ENCODE results near the gene AIP.

Gene AIP

GRCh38 chr11:67482827-67483798 is at the start of gene AIP:
AIP (plus strand) TSS chr11:67483026; CDS start chr11:67483159, 133 bp downstream.
- DNase-seq (ENCODE audit: low read depth) = peak; percentile 96

DNA sequence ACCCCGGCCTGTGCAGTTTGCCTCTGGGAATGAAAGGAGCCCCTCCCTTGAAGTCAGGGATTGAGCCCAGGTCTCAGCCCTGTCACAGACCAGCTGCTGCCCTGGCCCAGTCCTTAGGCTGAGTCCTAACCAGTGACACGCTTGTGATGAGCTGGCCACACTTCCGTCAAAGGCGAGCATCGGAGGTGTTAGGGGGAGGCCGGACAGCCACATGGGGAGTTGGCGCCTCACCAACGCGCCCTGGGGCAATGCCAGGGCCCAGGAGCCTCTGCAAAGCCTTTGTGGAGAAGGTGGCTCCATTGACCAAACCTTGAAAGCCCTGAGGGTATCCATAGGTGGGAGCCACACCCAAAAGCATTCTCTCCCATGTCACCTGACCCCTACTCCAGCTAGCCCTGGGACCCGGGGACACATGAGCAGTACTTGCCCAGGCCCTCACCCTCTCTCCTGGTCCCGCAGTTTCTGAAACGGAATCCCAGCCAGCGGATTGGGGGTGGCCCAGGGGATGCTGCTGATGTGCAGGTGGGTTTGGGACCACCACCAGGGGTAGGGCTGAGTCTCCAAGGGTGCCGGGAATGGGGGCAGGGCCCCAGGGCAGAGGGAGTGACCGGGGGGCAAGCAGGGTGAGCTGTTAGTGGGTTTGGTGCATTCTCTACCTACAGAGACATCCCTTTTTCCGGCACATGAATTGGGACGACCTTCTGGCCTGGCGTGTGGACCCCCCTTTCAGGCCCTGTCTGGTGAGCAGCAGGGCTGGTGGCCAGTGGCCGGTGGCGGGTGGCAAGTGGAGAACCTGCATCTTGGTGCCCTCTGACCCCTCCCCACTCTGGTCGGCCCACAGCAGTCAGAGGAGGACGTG is 49.1 kb upstream of the AIP start:
- no peak for DNase-seq (ENCODE audit: low read depth)

DNA sequence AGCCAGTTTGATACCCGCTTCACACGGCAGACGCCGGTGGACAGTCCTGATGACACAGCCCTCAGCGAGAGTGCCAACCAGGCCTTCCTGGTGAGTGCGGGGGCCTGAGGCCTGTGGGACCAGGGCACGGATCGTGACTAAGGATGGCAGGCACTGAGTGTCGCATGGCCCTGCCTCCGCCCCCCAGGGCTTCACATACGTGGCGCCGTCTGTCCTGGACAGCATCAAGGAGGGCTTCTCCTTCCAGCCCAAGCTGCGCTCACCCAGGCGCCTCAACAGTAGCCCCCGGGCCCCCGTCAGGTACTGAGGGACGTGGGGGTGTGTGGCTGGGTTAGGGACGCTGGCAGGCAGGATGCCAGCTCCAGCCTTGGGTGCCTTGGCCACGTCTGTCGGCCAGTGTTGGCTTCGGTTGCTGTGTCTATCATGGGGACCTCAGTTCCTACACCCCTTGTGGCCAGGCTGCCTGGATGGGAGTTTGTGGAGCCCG is 48.4 kb upstream of the AIP start:
- DNase-seq (ENCODE audit: low read depth) = no peak

DNA sequence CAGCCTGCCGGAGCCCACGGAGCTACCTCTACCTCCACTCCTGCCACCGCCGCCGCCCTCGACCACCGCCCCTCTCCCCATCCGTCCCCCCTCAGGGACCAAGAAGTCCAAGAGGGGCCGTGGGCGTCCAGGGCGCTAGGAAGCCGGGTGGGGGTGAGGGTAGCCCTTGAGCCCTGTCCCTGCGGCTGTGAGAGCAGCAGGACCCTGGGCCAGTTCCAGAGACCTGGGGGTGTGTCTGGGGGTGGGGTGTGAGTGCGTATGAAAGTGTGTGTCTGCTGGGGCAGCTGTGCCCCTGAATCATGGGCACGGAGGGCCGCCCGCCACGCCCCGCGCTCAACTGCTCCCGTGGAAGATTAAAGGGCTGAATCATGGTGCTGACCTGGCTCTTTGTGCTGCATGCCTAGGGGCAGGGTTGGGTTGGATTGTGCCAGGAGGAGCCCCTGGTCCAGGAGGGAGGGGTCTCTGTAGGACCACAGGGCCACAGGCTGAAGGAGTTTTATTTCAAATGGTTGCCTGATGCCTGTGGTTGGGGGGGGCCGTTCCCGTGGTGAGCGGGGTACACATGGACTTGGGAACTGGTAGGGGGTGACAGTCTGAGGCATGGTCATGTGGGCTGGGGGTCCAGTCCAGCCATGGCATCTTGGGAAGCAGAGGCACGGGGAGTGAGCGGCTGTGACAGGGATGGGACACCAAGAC is 47.6 kb upstream of the AIP start:
- DNase-seq (ENCODE audit: low read depth) = no peak

GRCh38 chr11:67435727-67436458 is 46.9 kb upstream of the AIP start:
- no peak for DNase-seq (ENCODE audit: low read depth)

DNA sequence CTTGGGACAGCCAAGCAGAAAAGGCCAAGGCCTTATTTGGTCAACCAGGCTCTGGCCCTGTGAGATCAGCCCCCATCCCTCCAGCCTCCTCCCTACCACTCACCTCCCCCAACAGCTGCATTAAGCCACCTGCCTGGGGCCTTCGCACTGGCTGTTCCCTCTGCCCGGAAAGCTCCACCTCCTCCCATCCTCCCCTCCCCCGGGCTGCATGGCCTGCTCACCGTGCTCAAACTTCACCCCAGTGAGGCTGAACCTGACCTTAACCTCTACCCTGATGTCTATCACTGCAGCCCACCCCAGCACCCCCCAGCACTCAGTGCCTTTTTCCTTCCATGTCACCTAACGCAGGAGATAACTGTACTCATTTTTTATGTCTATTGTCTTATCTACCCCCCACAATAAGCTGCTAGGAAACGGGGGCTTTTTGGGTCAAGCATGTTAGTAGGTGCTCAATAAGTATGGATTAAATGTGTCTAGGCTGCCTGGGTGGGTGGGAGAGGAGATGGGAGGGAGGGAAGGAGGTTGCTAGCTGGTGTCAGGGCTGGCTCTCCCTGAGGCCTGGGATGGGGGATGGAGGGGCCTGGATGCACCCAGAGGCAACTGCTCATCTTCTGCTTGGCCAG is 46.3 kb upstream of the AIP start:
- DNase-seq (ENCODE audit: low read depth) = peak; percentile 34

GRCh38 chr11:67437082-67437808 is 45.6 kb upstream of the AIP start, which contains the start of gene PTPRCAP:
PTPRCAP (minus strand) TSS chr11:67437682; CDS start chr11:67437619, 63 bp downstream.
- no peak for DNase-seq (ENCODE audit: low read depth)

DNA sequence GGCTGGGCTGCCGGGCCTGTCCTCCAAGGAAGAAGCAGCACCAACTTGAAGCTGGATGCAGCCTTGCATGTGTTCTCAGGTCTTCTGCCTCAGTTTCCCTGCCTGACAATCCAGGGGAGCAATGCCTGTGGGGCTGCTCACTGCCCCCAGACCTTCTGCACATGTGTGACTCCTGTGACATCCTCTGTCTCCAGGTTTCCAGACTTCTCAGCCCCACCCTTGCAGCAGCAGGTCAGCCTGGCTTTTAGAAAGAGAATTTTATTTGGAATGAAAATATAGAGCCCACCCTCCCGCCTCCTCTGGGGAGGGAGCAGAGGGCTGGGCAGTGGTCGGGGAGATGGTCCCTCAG is 45.0 kb upstream of the AIP start:
- DNase-seq (ENCODE audit: low read depth) = no peak

DNA sequence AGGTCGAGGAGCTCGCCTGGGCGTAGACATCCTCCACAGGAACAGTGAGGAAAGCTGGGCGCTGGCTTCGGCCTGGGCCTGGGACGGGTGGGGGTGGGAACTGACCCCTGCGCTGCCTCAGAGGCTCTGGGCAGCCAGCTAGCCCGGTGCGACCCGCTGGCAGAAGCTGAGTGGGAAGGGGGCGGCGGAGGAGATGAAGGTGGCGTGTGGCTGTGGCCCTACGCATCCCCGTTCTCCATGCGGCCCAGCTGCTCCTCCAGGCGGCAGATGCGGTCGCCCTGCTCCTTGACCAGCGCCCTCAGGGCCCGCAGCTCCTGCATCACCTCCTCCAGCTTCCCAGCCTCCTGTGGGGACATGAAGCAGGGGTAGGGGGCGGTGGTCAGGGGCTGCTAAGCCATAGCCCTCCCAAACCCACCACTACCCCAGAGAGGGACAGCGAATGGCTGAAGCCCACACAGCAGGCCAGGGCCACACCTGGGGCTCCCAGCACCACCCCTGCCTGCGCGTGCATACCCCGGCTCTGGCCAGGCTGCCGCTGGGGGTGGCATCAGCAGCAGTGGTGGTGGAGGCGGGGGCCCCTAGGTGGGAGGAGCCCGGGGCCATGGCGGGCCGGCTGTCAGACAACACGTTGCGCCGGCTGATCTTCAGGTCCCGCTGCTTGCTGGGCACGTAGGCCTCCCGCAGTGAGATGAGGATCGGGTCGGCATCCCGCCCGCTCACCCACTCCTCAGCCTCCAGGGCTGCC is 44.5 kb upstream of the AIP start:
- no peak for DNase-seq (ENCODE audit: low read depth)

- no peak for DNase-seq (ENCODE audit: low read depth)
Observed at GRCh38 chr11:67439321-67440228, 43.3 kb upstream of the AIP start.

- no peak for DNase-seq (ENCODE audit: low read depth)
Observed at GRCh38 chr11:67440229-67441097, 42.4 kb upstream of the AIP start.

DNA sequence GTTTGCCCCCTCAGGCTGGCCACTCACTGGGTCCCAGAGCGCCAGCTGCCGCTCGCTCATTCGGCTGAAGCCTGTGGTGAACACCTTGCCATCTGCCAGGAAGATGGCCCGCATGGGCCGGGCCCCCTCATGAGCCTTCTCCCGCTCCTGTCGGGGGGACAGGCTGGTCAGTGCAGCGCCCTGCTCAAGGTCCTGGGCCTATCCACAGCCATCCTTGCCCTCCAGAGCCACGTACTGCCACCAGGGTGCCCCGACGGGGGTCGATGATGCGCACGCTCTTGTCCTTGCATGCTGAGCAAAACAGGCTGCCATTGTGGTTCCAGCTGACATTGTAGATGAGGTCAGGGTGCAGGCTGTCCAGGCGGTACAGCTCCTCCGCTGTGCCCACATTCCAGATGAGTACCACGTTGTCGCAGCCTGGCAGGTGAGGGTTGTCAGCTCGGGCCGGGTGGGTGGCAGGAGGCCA is 41.7 kb upstream of the AIP start:
- no peak for DNase-seq (ENCODE audit: low read depth)

DNA sequence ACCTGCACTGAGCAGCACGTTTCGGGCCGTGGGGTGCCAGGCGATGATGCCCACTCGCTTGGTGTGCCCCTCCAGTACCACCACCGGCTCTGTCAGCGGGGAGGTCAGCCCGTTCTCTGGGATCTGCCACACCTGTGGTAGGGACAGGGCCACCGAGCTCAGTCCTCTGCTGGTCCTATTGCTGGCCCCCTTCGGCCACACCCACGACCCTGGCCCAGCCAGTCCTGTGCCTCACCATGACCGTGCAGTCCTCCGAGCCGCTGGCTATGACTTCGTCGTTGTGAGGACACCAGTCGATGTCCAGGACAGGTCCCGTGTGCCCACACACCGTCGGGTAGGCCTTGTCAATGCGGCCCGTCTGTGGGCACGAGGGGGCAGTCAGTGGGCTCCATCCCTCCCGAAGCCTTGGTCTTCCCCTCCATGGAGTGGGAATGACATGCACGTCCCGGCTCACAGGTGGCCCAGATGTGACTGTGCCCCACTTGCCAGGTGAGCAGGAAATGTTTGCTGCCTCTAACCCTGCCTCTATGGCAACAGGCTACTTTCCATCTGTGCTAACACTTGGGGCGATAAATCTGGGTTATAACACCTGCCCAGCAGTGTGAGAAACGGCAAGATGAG is 41.0 kb upstream of the AIP start:
- DNase-seq (ENCODE audit: low read depth) = no peak

DNA sequence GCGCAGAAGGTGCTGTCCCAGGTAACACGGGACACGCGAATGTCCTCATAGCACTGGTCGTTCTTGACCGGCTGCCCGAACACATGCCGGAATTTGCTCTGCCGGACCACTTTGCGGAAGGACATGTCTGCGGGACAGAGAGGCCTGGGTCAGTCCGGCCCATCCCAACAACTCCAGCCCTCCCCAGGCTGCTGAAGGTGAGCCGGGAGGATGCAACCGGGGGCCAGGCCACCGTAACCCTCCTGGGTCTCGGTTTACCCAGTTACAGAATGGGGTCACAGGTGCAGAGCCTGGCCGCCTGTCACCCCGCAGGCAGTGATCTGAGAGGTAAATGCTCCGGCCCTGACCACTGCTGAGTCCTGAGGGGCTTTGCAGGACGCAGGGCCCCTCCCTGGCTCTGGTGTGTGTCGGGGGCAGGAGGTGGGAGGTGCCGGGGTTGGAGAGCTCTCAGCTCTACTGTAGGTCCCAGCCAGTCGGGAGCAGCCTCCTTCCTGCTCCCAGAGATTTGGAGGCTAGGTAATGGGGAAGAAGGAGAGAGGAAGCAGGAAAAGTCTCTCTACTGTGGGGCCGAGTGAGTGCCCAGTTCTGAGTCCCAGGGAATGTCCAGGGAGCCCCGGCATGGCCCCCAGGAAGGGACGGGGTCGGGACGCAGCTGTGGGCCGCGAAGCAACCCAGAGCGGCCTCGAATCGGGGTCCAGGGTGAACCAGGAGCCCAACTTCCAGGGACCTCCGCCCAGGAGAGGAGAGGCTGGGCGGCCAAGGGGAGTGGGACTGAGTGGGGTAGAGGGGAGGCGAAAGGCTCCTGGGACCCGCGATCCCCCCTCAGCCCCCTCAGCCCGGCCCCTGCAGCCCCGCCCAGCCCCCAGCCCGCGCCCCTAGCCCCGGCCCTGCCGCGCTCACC is 40.1 kb upstream of the AIP start:
- no peak for DNase-seq (ENCODE audit: low read depth)

- no peak for DNase-seq (ENCODE audit: low read depth)
Observed at GRCh38 chr11:67445515-67445914, 37.3 kb upstream of the AIP start.

DNA sequence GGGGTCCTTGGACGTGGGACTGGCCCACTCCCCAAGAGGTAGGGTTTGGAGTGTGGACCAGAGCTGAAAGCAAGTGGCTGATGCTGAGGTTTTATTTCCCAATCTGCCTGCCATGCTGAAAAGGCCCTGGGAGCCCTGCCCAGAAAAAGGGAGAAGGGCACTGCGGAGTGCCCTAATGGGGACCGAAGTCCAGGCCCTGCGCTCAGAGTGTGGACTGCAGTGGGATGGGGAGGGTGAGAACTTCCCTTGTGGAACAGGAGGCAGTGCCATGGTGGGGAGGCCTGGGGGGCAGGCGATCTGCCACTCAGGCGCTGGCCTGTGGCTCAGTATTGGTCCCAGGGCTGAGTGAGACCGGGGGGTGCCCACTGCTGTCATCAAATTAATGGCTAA is 34.6 kb upstream of the AIP start:
- no peak for DNase-seq (ENCODE audit: low read depth)

Data from amniotic epithelial cell (primary cell).